ENCODE results near the gene SNAPC2.

- TF ChIP-seq POLR2AphosphoS5 (IDR thresholded peaks at IDR 0.05; ENCODE audit: low read depth) = no peak
- no peak for TF ChIP-seq CTCF (IDR thresholded peaks at IDR 0.05; ENCODE audit: insufficient read depth, low read length)
These were observed 36.2 kb upstream of the SNAPC2 start for GRCh38 chr19:7883796-7884570.

Measured in HL-60 (cell line).